Measurements from ENCODE around the gene ADAM22. TPM values are rescaled to one million over a fixed set of nuclear protein-coding genes. Genes with fewer than 3 reads are reported as not detected.

ADAM22 gene
- polyA plus RNA-seq, 2 of the 4 experiments (the other 2 are of a cell fraction) = 0.53 to 0.59 TPM

DNA sequence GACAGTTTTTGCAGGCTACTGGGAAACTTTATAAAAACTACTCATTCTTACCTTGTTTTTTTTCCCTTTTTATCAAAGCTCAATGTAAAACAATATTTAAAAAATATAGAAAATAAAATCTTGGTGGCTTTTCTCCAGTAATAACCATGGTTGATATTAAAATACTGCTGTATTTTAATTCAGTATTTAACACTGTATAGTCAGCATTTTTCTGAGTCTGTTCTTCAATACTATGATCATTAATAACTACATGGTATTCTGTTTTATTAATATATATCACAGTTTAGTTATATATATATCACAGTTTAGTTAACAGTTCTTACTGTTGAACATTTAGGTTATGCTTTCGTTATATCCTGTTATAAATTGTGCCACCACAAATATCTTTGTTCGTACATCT, 207.4 kb downstream of the ADAM22 start:
- DNase-seq (ENCODE audit: low read depth in 1 of 2, low spot score in 1 of 2) (no peak), FAIRE-seq (no peak), ATAC-seq (no peak)
- Histone ChIP-seq H3K4me2 (no peak overlapping the region), H3K4me1 (no peaks in the 10 kb centered on the region), H3K9me3 (no peaks in the 10 kb centered on the region), H3K27ac (no peak overlapping the region), H3K4me3 (no peak overlapping the region)
- ChIA-PET POLR2A (no interaction called here), CTCF (interaction anchor here (0.6 kb wide), 1 partner anchor 14 kb away, joined by 3 read pairs; no protein-coding TSS in a partner anchor)
- no peak for TF ChIP-seq E2F6 (IDR thresholded peaks at IDR 0.05; ENCODE audit: borderline replicate concordance, low read depth)
- TF ChIP-seq, protein P1, sequence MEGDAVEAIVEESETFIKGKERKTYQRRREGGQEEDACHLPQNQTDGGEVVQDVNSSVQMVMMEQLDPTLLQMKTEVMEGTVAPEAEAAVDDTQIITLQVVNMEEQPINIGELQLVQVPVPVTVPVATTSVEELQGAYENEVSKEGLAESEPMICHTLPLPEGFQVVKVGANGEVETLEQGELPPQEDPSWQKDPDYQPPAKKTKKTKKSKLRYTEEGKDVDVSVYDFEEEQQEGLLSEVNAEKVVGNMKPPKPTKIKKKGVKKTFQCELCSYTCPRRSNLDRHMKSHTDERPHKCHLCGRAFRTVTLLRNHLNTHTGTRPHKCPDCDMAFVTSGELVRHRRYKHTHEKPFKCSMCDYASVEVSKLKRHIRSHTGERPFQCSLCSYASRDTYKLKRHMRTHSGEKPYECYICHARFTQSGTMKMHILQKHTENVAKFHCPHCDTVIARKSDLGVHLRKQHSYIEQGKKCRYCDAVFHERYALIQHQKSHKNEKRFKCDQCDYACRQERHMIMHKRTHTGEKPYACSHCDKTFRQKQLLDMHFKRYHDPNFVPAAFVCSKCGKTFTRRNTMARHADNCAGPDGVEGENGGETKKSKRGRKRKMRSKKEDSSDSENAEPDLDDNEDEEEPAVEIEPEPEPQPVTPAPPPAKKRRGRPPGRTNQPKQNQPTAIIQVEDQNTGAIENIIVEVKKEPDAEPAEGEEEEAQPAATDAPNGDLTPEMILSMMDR (IDR thresholded peaks at IDR 0.05) = no peak
- no peak for TF ChIP-seq USF2 (IDR thresholded peaks at IDR 0.05)
- TF ChIP-seq HDAC2 (IDR thresholded peaks at IDR 0.05) = no peak
- no peak for TF ChIP-seq MYC (IDR thresholded peaks at IDR 0.05; ENCODE audit: borderline replicate concordance, low read length)
- TF ChIP-seq HEYL (CRISPR knock-in tag; IDR thresholded peaks at IDR 0.05) = no peak
- no peak for TF ChIP-seq PHF8 (IDR thresholded peaks at IDR 0.05; ENCODE audit: borderline replicate concordance, low read depth)
- TF ChIP-seq, protein P2, sequence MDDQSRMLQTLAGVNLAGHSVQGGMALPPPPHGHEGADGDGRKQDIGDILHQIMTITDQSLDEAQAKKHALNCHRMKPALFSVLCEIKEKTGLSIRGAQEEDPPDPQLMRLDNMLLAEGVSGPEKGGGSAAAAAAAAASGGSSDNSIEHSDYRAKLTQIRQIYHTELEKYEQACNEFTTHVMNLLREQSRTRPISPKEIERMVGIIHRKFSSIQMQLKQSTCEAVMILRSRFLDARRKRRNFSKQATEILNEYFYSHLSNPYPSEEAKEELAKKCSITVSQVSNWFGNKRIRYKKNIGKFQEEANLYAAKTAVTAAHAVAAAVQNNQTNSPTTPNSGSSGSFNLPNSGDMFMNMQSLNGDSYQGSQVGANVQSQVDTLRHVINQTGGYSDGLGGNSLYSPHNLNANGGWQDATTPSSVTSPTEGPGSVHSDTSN (IDR thresholded peaks at IDR 0.05) = no peak
- no peak for TF ChIP-seq HOXB13 (CRISPR knock-in tag; IDR thresholded peaks at IDR 0.05; ENCODE audit: low read depth)
- no peak for TF ChIP-seq BCL3 (IDR thresholded peaks at IDR 0.05)
- TF ChIP-seq POLR2A (IDR thresholded peaks at IDR 0.05; ENCODE audit: low read length) = no peak
- no peak for TF ChIP-seq KDM1A (IDR thresholded peaks at IDR 0.05; ENCODE audit: low read depth)
- TF ChIP-seq FOXS1 (CRISPR knock-in tag; IDR thresholded peaks at IDR 0.05) = no peak
- no peak for TF ChIP-seq RFX5 (IDR thresholded peaks at IDR 0.05)
- WGBS (ENCODE audit: missing lambda C conversion rate) = 42% methylated on average over 2 of the region's 2 CpGs

DNA sequence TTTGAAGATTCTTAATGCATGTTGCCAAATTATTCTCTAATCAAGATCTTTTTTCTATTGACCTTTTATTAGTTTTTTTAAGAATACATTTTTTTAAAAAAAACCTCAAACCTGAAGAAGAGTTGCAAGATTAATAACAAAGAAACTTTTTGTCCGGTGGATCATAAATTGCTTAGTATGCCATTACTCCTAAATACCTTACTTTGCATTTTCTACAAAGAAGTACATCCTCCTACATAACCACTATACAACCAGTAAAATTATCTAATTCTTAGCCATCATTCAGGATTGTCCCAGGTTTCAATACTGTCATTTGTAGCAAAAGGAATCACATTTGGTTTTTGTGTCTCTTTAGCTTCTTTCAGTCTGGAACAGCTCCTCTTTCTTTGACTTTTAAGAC, 207.9 kb downstream of the ADAM22 start:
- no peak for FAIRE-seq
- ATAC-seq = no peak
- POLR2A ChIA-PET = no interaction called here
- Histone ChIP-seq H3K4me1 (no peaks in the 10 kb centered on the region), H3K4me3 (no peak overlapping the region), H3K4me2 (no peak overlapping the region), H3K27ac (no peak overlapping the region), H3K9me3 (no peaks in the 10 kb centered on the region)
- TF ChIP-seq POLR2AphosphoS2 (conservative IDR thresholded peaks at IDR 0.05; ENCODE audit: low read length) (no peak), PHF8 (IDR thresholded peaks at IDR 0.05; ENCODE audit: borderline replicate concordance, low read depth) (no peak), KDM1A (IDR thresholded peaks at IDR 0.05; ENCODE audit: low read depth) (no peak), MAFK (IDR thresholded peaks at IDR 0.05; ENCODE audit: partially characterized antibody) (peak; percentile 51), POLR2A (IDR thresholded peaks at IDR 0.05; ENCODE audit: low read length) (no peak), ZSCAN20 (CRISPR knock-in tag; IDR thresholded peaks at IDR 0.05) (no peak)
- TF ChIP-seq, protein P3, sequence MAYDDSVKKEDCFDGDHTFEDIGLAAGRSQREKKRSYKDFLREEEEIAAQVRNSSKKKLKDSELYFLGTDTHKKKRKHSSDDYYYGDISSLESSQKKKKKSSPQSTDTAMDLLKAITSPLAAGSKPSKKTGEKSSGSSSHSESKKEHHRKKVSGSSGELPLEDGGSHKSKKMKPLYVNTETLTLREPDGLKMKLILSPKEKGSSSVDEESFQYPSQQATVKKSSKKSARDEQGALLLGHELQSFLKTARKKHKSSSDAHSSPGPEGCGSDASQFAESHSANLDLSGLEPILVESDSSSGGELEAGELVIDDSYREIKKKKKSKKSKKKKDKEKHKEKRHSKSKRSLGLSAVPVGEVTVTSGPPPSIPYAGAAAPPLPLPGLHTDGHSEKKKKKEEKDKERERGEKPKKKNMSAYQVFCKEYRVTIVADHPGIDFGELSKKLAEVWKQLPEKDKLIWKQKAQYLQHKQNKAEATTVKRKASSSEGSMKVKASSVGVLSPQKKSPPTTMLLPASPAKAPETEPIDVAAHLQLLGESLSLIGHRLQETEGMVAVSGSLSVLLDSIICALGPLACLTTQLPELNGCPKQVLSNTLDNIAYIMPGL (CRISPR knock-in tag; IDR thresholded peaks at IDR 0.05; ENCODE audit: borderline replicate concordance) = no peak
- DNase-seq (ENCODE audit: low read depth in 1 of 2, low spot score in 1 of 2) = no peak
- WGBS (ENCODE audit: missing lambda C conversion rate) = 79% methylated on average over 1 of the region's 1 CpG
- CTCF ChIA-PET = interaction anchor here (1.1 kb wide), 1 partner anchor 28 kb away, joined by 3 read pairs; no protein-coding TSS in a partner anchor

All from A549 (cell line).